HEK293 (cell line): ENCODE results near the gene C1orf122.
A peak's percentile ranks its signal among the peaks of the same experiment; 100 is the strongest.

Experiments
- CTCF ChIA-PET: fragments of 350-600 bp; formaldehyde crosslinking; extraction: SDS; loops from one replicate; lab custom pipeline; 2021; ENCODE audit warnings: antibody characterized with exemption; lab: Yijun Ruan, JAX
- POLR2A ChIA-PET: fragments of 300-600 bp; formaldehyde crosslinking; extraction: SDS; loops from one replicate; lab custom pipeline; 2020; ENCODE audit warnings: antibody characterized with exemption, inconsistent platforms; lab: Yijun Ruan, JAX
- H3K27ac ChIP-seq: fragments of 200-500 bp; sonication (Bioruptor generic); 2 replicates; pipeline ENCODE4 v1.5.1; 2014; ENCODE audit warnings: low read depth, low read length, control low read depth, inconsistent platforms; ENCODE audit errors: extremely low read depth
- H3K36me3 ChIP-seq, 2 experiments: fragments of 200-500 bp in 1 of 2; sonication (Bioruptor generic) in 1 of 2; 1 replicate in 1 of 2; 2 replicates in 1 of 2; pipeline ENCODE4 v1.5.1; 2014 to 2017; ENCODE audit warnings: inconsistent platforms in 2 of 2, low read length in 2 of 2; ENCODE audit not compliant: control insufficient read depth in 2 of 2, insufficient read depth in 1 of 2
- H3K4me1 ChIP-seq: fragments of 200-500 bp; sonication (Bioruptor generic); 2 replicates; pipeline ENCODE4 v1.5.1; 2014; ENCODE audit warnings: mild to moderate bottlenecking, low read length, inconsistent platforms; ENCODE audit not compliant: control insufficient read depth, insufficient read depth
- H3K4me3 ChIP-seq: 2 replicates; pipeline ENCODE4 v1.5.1; 2011; ENCODE audit warnings: low read depth, mild to moderate bottlenecking, control low read depth, low read length, moderate library complexity
- H3K9me3 ChIP-seq: fragments of 200-500 bp; sonication (Bioruptor generic); 2 replicates; pipeline ENCODE4 v1.5.1; 2014; ENCODE audit warnings: low read depth, low read length, inconsistent platforms; ENCODE audit not compliant: control insufficient read depth, insufficient read depth
- BCL6B ChIP-seq: fragments of 450-650 bp; formaldehyde crosslinking; IDR thresholded peaks from 2 replicates; pipeline ENCODE4 v1.5.1; 2017; ENCODE audit warnings: missing biosample characterization, missing genetic modification characterization
- ELK4 ChIP-seq: IDR thresholded peaks from 2 replicates; pipeline ENCODE4 v1.6.1; 2011; ENCODE audit warnings: mild to moderate bottlenecking, low read depth, low read length, borderline replicate concordance
- IKZF3 ChIP-seq: fragments of 450-650 bp; IDR thresholded peaks from 2 replicates; pipeline ENCODE4 v1.5.0; 2018; ENCODE audit warnings: missing biosample characterization, mild to moderate bottlenecking, missing genetic modification characterization, moderate library complexity
- KLF1 ChIP-seq: fragments of 450-650 bp; formaldehyde crosslinking; IDR thresholded peaks from 2 replicates; pipeline ENCODE4 v1.5.1; 2016; ENCODE audit warnings: missing biosample characterization, missing genetic modification characterization
- KLF7 ChIP-seq: fragments of 450-650 bp; formaldehyde crosslinking; IDR thresholded peaks from 2 replicates; pipeline ENCODE4 v1.5.1; 2016; ENCODE audit warnings: missing biosample characterization, missing genetic modification characterization, borderline replicate concordance
- KLF9 ChIP-seq: fragments of 450-650 bp; formaldehyde crosslinking; IDR thresholded peaks from 2 replicates; pipeline ENCODE4 v1.5.1; 2016; ENCODE audit warnings: missing biosample characterization, missing genetic modification characterization, low read depth
- PATZ1 ChIP-seq: fragments of 450-650 bp; formaldehyde crosslinking; IDR thresholded peaks from 2 replicates; pipeline ENCODE4 v1.5.1; 2016; ENCODE audit warnings: missing biosample characterization, missing genetic modification characterization
- SCRT2 ChIP-seq: fragments of 450-650 bp; formaldehyde crosslinking; IDR thresholded peaks from 2 replicates; pipeline ENCODE4 v1.5.1; 2016; ENCODE audit warnings: missing biosample characterization, missing genetic modification characterization
- SP2 ChIP-seq: fragments of 450-650 bp; formaldehyde crosslinking; IDR thresholded peaks from 2 replicates; pipeline ENCODE4 v1.5.1; 2016; ENCODE audit warnings: missing biosample characterization, missing genetic modification characterization
- YY1 ChIP-seq: fragments of 450-650 bp; formaldehyde crosslinking; IDR thresholded peaks from 2 replicates; pipeline ENCODE4 v1.5.1; 2018; ENCODE audit warnings: missing biosample characterization, missing genetic modification characterization
- ZBTB20 ChIP-seq: fragments of 450-650 bp; formaldehyde crosslinking; IDR thresholded peaks from 2 replicates; pipeline ENCODE4 v1.5.1; 2016; ENCODE audit warnings: missing biosample characterization, missing genetic modification characterization
- ZBTB48 ChIP-seq: fragments of 450-650 bp; formaldehyde crosslinking; IDR thresholded peaks from 2 replicates; pipeline ENCODE4 v1.5.1; 2016; ENCODE audit warnings: missing biosample characterization, missing genetic modification characterization
- ZNF175 ChIP-seq: fragments of 450-650 bp; formaldehyde crosslinking; IDR thresholded peaks from 2 replicates; pipeline ENCODE4 v1.5.1; 2016; ENCODE audit warnings: missing biosample characterization, missing genetic modification characterization
- ZNF274 ChIP-seq, 2 experiments: fragments of 200-500 bp in 1 of 2; fragments of 450-650 bp in 1 of 2; sonication (Bioruptor generic) in 1 of 2; formaldehyde crosslinking in 1 of 2; IDR thresholded peaks; 2 replicates each; pipeline versions ENCODE4 v1.5.1 to v1.6.1; 2014 to 2016; ENCODE audit warnings: borderline replicate concordance in 1 of 2, inconsistent platforms in 1 of 2, low read length in 1 of 2, missing biosample characterization in 1 of 2, missing genetic modification characterization in 1 of 2
- ZNF324 ChIP-seq: fragments of 450-650 bp; formaldehyde crosslinking; IDR thresholded peaks from 2 replicates; pipeline ENCODE4 v1.5.1; 2016; ENCODE audit warnings: missing biosample characterization, missing genetic modification characterization
- ZNF350 ChIP-seq: fragments of 450-650 bp; formaldehyde crosslinking; IDR thresholded peaks from 2 replicates; pipeline ENCODE4 v1.5.0; 2017; ENCODE audit warnings: missing biosample characterization, mild to moderate bottlenecking, missing genetic modification characterization
- ZNF610 ChIP-seq: fragments of 450-650 bp; formaldehyde crosslinking; IDR thresholded peaks from 2 replicates; pipeline ENCODE4 v1.5.1; 2016; ENCODE audit warnings: missing biosample characterization, missing genetic modification characterization, borderline replicate concordance
- ZSCAN18 ChIP-seq: fragments of 450-650 bp; formaldehyde crosslinking; IDR thresholded peaks from 2 replicates; pipeline ENCODE4 v1.5.1; 2016; ENCODE audit warnings: missing biosample characterization, missing genetic modification characterization
- TF ChIP-seq, protein P1 (sequence below): fragments of 450-650 bp; formaldehyde crosslinking; IDR thresholded peaks from 2 replicates; pipeline ENCODE4 v1.5.1; 2016; ENCODE audit warnings: missing biosample characterization, missing genetic modification characterization, borderline replicate concordance
- TF ChIP-seq, protein P2 (sequence below): fragments of 450-650 bp; formaldehyde crosslinking; IDR thresholded peaks from 2 replicates; pipeline ENCODE4 v1.5.1; 2016; ENCODE audit warnings: missing biosample characterization, missing genetic modification characterization
- TF ChIP-seq, protein P3 (sequence below): fragments of 450-650 bp; formaldehyde crosslinking; IDR thresholded peaks from 2 replicates; pipeline ENCODE4 v1.5.1; 2017; ENCODE audit warnings: missing biosample characterization, missing genetic modification characterization

C1orf122 gene

GRCh38 chr1:37807555-37808368 lies at the start of gene C1orf122, which contains the start of gene YRDC (continued):
- TF ChIP-seq ELK4 (peak; percentile 83; the same call in 1 of the 2 replicates), ZNF324 (0 out of 2 replicates have a peak, but pooled peaks have one; percentile 21), ZBTB20 (peak; percentile 42; the same call in 1 of the 2 replicates), SCRT2 (tag by site-specific recombination) (peak; percentile 39; the same call in 1 of the 2 replicates), KLF1 (tag by site-specific recombination) (peak; percentile 9; the same call in 1 of the 2 replicates), IKZF3 (0 out of 2 replicates have a peak, but pooled peaks have one; percentile 9), PATZ1 (tag by site-specific recombination) (peak; percentile 17; the same call in 1 of the 2 replicates), SP2 (peak; percentile 83), ZNF350 (tag by site-specific recombination) (no peak), KLF9 (tag by site-specific recombination) (peak; percentile 8; the same call in 1 of the 2 replicates)
- TF ChIP-seq, protein P1, sequence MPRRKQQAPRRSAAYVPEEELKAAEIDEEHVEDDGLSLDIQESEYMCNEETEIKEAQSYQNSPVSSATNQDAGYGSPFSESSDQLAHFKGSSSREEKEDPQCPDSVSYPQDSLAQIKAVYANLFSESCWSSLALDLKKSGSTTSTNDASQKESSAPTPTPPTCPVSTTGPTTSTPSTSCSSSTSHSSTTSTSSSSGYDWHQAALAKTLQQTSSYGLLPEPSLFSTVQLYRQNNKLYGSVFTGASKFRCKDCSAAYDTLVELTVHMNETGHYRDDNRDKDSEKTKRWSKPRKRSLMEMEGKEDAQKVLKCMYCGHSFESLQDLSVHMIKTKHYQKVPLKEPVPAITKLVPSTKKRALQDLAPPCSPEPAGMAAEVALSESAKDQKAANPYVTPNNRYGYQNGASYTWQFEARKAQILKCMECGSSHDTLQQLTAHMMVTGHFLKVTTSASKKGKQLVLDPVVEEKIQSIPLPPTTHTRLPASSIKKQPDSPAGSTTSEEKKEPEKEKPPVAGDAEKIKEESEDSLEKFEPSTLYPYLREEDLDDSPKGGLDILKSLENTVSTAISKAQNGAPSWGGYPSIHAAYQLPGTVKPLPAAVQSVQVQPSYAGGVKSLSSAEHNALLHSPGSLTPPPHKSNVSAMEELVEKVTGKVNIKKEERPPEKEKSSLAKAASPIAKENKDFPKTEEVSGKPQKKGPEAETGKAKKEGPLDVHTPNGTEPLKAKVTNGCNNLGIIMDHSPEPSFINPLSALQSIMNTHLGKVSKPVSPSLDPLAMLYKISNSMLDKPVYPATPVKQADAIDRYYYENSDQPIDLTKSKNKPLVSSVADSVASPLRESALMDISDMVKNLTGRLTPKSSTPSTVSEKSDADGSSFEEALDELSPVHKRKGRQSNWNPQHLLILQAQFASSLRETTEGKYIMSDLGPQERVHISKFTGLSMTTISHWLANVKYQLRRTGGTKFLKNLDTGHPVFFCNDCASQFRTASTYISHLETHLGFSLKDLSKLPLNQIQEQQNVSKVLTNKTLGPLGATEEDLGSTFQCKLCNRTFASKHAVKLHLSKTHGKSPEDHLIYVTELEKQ (tag by site-specific recombination) = no peak
- TF ChIP-seq, protein P2, sequence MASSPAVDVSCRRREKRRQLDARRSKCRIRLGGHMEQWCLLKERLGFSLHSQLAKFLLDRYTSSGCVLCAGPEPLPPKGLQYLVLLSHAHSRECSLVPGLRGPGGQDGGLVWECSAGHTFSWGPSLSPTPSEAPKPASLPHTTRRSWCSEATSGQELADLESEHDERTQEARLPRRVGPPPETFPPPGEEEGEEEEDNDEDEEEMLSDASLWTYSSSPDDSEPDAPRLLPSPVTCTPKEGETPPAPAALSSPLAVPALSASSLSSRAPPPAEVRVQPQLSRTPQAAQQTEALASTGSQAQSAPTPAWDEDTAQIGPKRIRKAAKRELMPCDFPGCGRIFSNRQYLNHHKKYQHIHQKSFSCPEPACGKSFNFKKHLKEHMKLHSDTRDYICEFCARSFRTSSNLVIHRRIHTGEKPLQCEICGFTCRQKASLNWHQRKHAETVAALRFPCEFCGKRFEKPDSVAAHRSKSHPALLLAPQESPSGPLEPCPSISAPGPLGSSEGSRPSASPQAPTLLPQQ = peak; percentile 23; the same call in 1 of the 2 replicates

GRCh38 chr1:37759451-37759850 lies 48.1 kb upstream of the C1orf122 start:
- Histone ChIP-seq H3K4me3 (no peak overlapping the region), H3K27ac (no peak overlapping the region), H3K36me3 (no peaks in the 10 kb centered on the region), H3K9me3 (no peaks in the 10 kb centered on the region), H3K4me1 (no peaks in the 10 kb centered on the region)
- ChIA-PET POLR2A (interaction anchor here (0.8 kb wide), 1 partner anchor 12 kb away, joined by 3 read pairs; no protein-coding TSS in a partner anchor), CTCF (no interaction called here)
- TF ChIP-seq KLF7 (tag by site-specific recombination) = no peak
- no peak for TF ChIP-seq BCL6B (tag by site-specific recombination)
- no peak for TF ChIP-seq ZBTB48 (tag by site-specific recombination)
- TF ChIP-seq ZSCAN18 (tag by site-specific recombination) = no peak
- TF ChIP-seq ZNF175 (tag by site-specific recombination) = no peak
- no peak for TF ChIP-seq YY1
- TF ChIP-seq ZNF610 (tag by site-specific recombination) = no peak
- no peak for TF ChIP-seq ZNF274 (IDR thresholded peaks at IDR 0.05; ENCODE audit: low read length)
- TF ChIP-seq ZNF274 (tag by site-specific recombination; IDR thresholded peaks at IDR 0.05; ENCODE audit: borderline replicate concordance) = no peak
- TF ChIP-seq, protein P3, sequence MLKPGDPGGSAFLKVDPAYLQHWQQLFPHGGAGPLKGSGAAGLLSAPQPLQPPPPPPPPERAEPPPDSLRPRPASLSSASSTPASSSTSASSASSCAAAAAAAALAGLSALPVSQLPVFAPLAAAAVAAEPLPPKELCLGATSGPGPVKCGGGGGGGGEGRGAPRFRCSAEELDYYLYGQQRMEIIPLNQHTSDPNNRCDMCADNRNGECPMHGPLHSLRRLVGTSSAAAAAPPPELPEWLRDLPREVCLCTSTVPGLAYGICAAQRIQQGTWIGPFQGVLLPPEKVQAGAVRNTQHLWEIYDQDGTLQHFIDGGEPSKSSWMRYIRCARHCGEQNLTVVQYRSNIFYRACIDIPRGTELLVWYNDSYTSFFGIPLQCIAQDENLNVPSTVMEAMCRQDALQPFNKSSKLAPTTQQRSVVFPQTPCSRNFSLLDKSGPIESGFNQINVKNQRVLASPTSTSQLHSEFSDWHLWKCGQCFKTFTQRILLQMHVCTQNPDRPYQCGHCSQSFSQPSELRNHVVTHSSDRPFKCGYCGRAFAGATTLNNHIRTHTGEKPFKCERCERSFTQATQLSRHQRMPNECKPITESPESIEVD (tag by site-specific recombination) = no peak
